Common myeloid progenitor, CD34-positive (primary cell): Measurements from ENCODE around the gene WDR1.

ENCODE experiments used
- CTCF ChIA-PET: fragments of 350-600 bp; sonication (Branson Sonifier 250); formaldehyde crosslinking; loops from one replicate; lab custom pipeline; 2021; ENCODE audit warnings: antibody characterized with exemption; lab: Charles Lee
- POLR2A ChIA-PET: fragments of 350-600 bp; sonication (Branson Sonifier 250); formaldehyde crosslinking; loops from one replicate; lab custom pipeline; 2021; ENCODE audit warnings: antibody characterized with exemption; lab: Charles Lee
- DNase-seq, 3 donors: peaks; one replicate each; pipeline versions ENCODE4 v3.0.0 to v3.0.0-alpha.2; 2013
- H3K27ac ChIP-seq, 2 experiments: 1 replicate in 1 of 2; 2 replicates in 1 of 2; pipeline ENCODE4 v1.7.0; 2013; ENCODE audit warnings: inconsistent platforms in 2 of 2, low read length in 2 of 2, mild to moderate bottlenecking in 2 of 2, low read depth in 1 of 2, moderate library complexity in 1 of 2; ENCODE audit not compliant: severe bottlenecking in 2 of 2, insufficient read depth in 1 of 2, poor library complexity in 1 of 2
- H3K27me3 ChIP-seq, 5 experiments: replicated peaks in 2 of 5; 1 replicate in 3 of 5; 2 replicates in 2 of 5; pipeline versions ENCODE4 v1.6.1 to v1.7.0; 2013; ENCODE audit warnings: low read length in 4 of 5, mild to moderate bottlenecking in 2 of 5, moderate library complexity in 2 of 5, inconsistent platforms in 1 of 5; ENCODE audit not compliant: insufficient read depth in 5 of 5, control insufficient read depth in 4 of 5
- H3K36me3 ChIP-seq, 4 experiments: 1 replicate in 2 of 4; 2 replicates in 2 of 4; pipeline versions ENCODE4 v1.6.1 to v1.7.0; 2013; ENCODE audit warnings: low read length in 3 of 4, control low read depth in 1 of 4, mild to moderate bottlenecking in 1 of 4; ENCODE audit not compliant: control insufficient read depth in 4 of 4, insufficient read depth in 4 of 4
- H3K4me1 ChIP-seq, 4 experiments: 1 replicate in 3 of 4; 2 replicates in 1 of 4; pipeline versions ENCODE4 v1.6.1 to v1.7.1; 2013; ENCODE audit warnings: low read length in 3 of 4, mild to moderate bottlenecking in 3 of 4, control low read depth in 1 of 4, inconsistent platforms in 1 of 4, moderate library complexity in 1 of 4; ENCODE audit not compliant: control insufficient read depth in 4 of 4, insufficient read depth in 4 of 4; ENCODE audit errors: control extremely low read depth in 1 of 4
- H3K4me3 ChIP-seq, 7 experiments: 1 replicate in 4 of 7; 2 replicates in 3 of 7; pipeline versions ENCODE4 v1.5.1 to v1.7.0; 2013; ENCODE audit warnings: mild to moderate bottlenecking in 7 of 7, low read length in 6 of 7, moderate library complexity in 6 of 7, inconsistent platforms in 2 of 7, low read depth in 2 of 7, control low read depth in 1 of 7; ENCODE audit not compliant: insufficient read depth in 4 of 7, control insufficient read depth in 1 of 7; ENCODE audit errors: extremely low read depth in 1 of 7
- H3K9me3 ChIP-seq, 5 experiments: 1 replicate in 4 of 5; 2 replicates in 1 of 5; pipeline versions ENCODE4 v1.6.1 to v1.7.1; 2013; ENCODE audit warnings: low read length in 4 of 5, mild to moderate bottlenecking in 2 of 5, inconsistent platforms in 1 of 5, low read depth in 1 of 5, moderate library complexity in 1 of 5; ENCODE audit not compliant: control insufficient read depth in 4 of 5, insufficient read depth in 2 of 5; ENCODE audit errors: control extremely low read depth in 1 of 5
- WGBS: methylation state at CpG from one replicate; pipeline ENCODE4 v1.1.5; 2013; ENCODE audit not compliant: insufficient coverage; 5-methylcytosine and 5-hydroxymethylcytosine counted together

The WDR1 gene

DNA sequence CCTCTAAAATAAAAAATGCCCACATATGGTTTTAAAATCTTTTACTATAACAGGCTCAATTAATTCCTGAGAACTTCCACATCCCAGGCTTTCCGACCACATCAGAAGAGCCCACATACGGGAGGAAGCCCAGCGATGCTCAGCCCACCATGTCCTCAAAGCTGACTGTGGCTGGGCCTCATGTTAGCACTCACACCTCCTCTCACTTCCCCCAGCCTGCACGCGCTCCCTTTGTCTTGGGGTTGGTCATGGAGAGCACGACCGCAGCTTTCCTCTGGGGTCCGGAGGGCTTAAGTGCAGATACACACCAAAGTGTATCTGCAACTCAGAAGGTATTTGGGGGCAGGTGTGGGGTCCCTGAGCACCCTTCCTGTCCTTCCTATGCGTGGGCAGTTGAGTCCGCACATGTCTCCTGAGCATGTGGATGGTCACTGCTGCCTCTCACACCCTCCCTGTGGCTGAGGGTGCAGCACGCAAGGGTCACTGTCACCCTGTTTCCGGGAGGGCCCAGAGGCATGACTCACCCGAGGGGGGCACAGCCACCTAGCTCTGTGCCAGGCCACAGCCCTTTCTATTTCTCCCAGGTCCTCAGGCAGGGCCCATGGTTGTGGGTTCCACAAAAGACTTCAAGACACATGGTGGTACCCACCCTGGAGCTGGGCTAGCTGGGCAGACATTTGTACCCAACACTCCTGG, 21.2 kb downstream of the WDR1 start:
- H3K9me3 ChIP-seq, result no peaks in the 10 kb centered on the region
- H3K27me3 ChIP-seq, result no peaks in the 10 kb centered on the region
- peaks cover 7 to 84% (median 61%) of the 10 kb centered on the region in 4 experiments for H3K36me3 ChIP-seq
- CTCF ChIA-PET, result interaction anchor here (0.9 to 5.7 kb wide), 10 partner anchors 9 to 63 kb away, joined by 4 to 43 read pairs (median 5); partner anchors contain the start of gene WDR1
- 55% methylated on average over 11 of the region's 13 CpGs for WGBS
- DNase-seq, result peak in 2 of 3 donors; percentile 41 to 59
- peaks cover 10 to 95% (median 88%) of the 10 kb centered on the region in 4 experiments for H3K4me1 ChIP-seq
- POLR2A ChIA-PET, result interaction anchor here (0.7 to 4.9 kb wide), 2 partner anchors 22 to 609 kb away, joined by 3 to 56 read pairs; partner anchors contain the start of gene WDR1
- peak overlapping the region in 3 of 7 experiments; percentile 25 to 35 (median 32) for H3K4me3 ChIP-seq
- H3K27ac ChIP-seq, result peak overlapping the region in 1 of 2 experiments; percentile 20

DNA sequence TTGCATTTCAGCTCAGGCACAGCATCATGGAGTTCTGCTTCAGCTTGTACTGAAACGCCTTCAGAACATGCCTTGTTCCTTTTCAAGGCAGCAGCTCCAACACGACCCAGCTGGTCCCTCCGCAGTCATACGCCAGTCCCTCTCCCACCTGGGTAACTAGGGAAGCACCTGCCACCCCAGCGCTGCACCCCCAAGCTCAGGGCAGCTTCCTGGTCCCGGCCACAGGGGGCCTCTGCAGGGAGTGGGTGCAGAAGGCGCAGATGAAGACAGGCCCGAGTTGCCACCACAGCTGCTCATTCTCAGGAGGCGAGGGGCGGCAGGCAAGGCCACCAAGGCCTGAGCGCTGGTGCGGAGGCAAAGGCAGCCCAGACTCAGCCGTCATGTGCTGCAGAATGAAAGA, 21.8 kb downstream of the WDR1 start:
- peak overlapping the region in 3 of 7 experiments; percentile 22 to 40 (median 25) for H3K4me3 ChIP-seq
- peak; percentile 55 to 96 (median 84) for DNase-seq
- no peaks in the 10 kb centered on the region for H3K9me3 ChIP-seq
- CTCF ChIA-PET, result interaction anchor here (0.8 to 5.7 kb wide), 7 partner anchors 9 to 26 kb away, joined by 3 to 43 read pairs (median 5); partner anchors contain the start of gene WDR1
- no peaks in the 10 kb centered on the region for H3K27me3 ChIP-seq
- POLR2A ChIA-PET, result interaction anchor here (0.7 to 4.9 kb wide), 2 partner anchors 23 to 610 kb away, joined by 3 to 56 read pairs; partner anchors contain the start of gene WDR1
- H3K4me1 ChIP-seq, result peaks cover 10 to 89% (median 83%) of the 10 kb centered on the region in 4 experiments
- peaks cover 11 to 84% (median 61%) of the 10 kb centered on the region in 4 experiments for H3K36me3 ChIP-seq
- WGBS, result 8% methylated on average over 5 of the region's 13 CpGs
- H3K27ac ChIP-seq, result no peak overlapping the region

DNA sequence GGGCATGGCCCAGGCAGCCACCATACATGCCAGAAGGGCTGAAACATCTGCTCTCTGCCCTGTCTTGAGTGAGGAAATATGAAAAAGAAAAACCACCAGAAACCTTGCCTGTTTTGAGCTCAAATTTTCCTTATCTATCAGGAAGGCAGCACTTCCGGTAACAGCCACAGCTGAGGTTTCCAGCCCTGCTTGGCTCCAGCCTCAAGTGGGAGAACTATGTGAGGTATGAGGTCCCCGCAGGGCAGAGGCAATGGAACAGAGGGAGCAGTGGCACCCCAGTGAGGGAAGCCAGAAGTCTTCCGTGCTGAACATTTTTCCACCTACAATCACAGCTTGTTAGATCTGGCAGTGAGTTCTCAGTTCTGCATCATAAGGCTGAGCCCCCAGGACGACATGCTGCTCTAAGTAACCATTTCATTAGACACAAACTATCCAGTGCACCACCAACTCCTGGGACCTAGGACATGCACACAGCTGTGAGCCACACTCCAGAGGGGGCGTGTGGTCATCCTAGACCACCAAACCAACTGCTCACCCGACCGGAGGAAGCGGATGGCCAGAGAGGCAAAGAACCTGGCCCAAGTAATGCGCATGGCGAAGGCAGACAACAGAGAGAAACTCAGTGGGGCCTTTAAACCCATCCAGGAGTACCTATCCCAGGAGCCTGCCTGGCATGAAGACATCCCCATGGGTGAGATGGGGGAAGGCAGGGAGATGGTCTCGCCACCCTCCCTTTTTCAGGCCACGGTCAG, 22.6 kb downstream of the WDR1 start:
- peak; percentile 92 to 98 (median 97) for DNase-seq
- ChIA-PET POLR2A (interaction anchor here (0.8 to 4.9 kb wide), 2 partner anchors 20 to 24 kb away, joined by 3 to 56 read pairs; partner anchors contain the start of gene WDR1), CTCF (interaction anchor here (0.6 to 5.7 kb wide), 13 partner anchors 10 to 610 kb away, joined by 3 to 43 read pairs (median 5); partner anchors contain the start of gene WDR1)
- peak overlapping the region in 4 of 7 experiments; percentile 20 to 48 (median 31) for H3K4me3 ChIP-seq
- no peaks in the 10 kb centered on the region for H3K9me3 ChIP-seq
- peaks cover 11 to 81% (median 58%) of the 10 kb centered on the region in 4 experiments for H3K36me3 ChIP-seq
- H3K27me3 ChIP-seq, result no peaks in the 10 kb centered on the region
- H3K27ac ChIP-seq, result peak overlapping the region in 1 of 2 experiments; percentile 52
- WGBS, result 35% methylated on average over 12 of the region's 12 CpGs
- H3K4me1 ChIP-seq, result peaks cover 10 to 81% (median 76%) of the 10 kb centered on the region in 4 experiments

DNA sequence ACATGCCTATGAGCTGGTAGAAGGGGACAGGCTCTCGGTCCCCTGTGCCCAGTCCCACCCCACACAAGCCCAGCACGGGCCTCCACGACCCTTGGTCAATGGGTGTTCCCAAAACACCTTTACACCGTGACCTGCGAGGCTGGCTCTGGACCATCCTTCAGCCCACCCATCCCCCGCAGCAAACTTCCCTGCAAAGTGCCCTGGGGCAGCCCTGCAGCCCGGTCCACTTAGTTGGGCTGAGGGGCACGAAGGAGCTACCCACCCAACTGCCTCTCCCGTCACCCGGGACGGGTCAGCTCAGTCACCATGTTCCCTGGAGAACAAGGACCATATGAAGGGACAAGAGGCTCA, 23.4 kb downstream of the WDR1 start:
- CTCF ChIA-PET, result interaction anchor here (1.0 to 5.7 kb wide), 7 partner anchors 14 to 66 kb away, joined by 3 to 43 read pairs (median 6); partner anchors contain the start of gene WDR1
- Histone ChIP-seq H3K36me3 (peaks cover 15 to 81% (median 56%) of the 10 kb centered on the region in 4 experiments), H3K4me3 (peak overlapping the region in 3 of 7 experiments; percentile 6 to 31 (median 20)), H3K9me3 (no peaks in the 10 kb centered on the region), H3K4me1 (peaks cover 10 to 74% (median 70%) of the 10 kb centered on the region in 4 experiments), H3K27ac (peak overlapping the region in 1 of 2 experiments; percentile 52), H3K27me3 (no peaks in the 10 kb centered on the region)
- 78% methylated on average over 11 of the region's 11 CpGs for WGBS
- POLR2A ChIA-PET, result interaction anchor here (4.9 kb wide), 1 partner anchor 25 kb away, joined by 56 read pairs; the partner anchor contains the start of gene WDR1
- no peak for DNase-seq

DNA sequence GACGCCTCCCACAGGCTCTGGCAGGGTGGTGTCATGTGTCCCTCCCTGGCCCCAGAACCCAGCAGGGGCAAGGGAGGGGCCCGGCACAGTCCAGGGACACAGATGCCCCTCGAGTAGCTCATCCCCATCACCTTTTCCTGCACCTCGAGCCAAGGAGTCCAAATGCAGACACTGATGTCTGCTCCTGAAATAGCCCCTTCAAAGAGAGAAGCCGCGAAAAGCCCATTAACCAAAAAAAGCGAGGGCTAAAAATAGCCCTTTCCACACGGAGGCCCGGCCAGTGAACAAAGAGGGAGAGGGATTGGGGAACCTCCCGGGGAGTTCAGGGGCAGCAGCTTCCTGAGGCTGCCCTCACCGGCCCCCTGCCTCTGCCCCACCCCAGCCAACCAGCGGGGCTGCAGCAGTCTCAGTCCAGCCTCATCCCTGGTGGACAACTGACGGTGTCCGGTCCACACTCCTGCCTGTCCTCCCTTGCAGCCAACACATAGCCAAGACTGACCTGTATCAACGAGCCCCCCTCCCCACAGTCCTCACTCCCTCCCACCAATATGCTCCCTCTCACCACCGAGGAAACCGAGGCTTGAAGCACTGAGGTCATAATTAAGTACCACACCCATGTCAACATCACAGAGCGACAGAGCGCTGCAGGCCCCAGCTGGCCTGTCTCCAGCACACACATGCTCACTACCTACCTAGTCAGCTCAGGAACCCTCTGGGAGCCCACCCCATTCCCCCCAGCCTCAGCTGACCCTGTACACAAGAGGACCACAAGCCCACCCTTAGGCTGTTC, 23.9 kb downstream of the WDR1 start:
- peak overlapping the region in 4 of 7 experiments; percentile 2 to 31 (median 13) for H3K4me3 ChIP-seq
- peak in 1 of 3 donors; percentile 43 for DNase-seq
- ChIA-PET POLR2A (interaction anchor here (4.9 kb wide), 1 partner anchor 25 kb away, joined by 56 read pairs; the partner anchor contains the start of gene WDR1), CTCF (interaction anchor here (1.2 to 5.7 kb wide), 8 partner anchors 16 to 66 kb away, joined by 3 to 43 read pairs (median 5); partner anchors contain the start of gene WDR1)
- H3K36me3 ChIP-seq, result peaks cover 15 to 81% (median 57%) of the 10 kb centered on the region in 4 experiments
- no peaks in the 10 kb centered on the region for H3K27me3 ChIP-seq
- WGBS, result 30% methylated on average over 18 of the region's 19 CpGs
- H3K27ac ChIP-seq, result peak overlapping the region; percentile 10 to 52
- no peaks in the 10 kb centered on the region for H3K9me3 ChIP-seq
- peaks cover 10 to 68% (median 65%) of the 10 kb centered on the region in 4 experiments for H3K4me1 ChIP-seq
